OCI-LY7 (cell line): ENCODE results near the gene RFC5. TPM values are rescaled to one million over a fixed set of nuclear protein-coding genes. Genes with fewer than 3 reads are reported as not detected.

Experiments used
- BruUV-seq: library from RNA; stranded (reverse); fragments of 400-500 nt; replicated peaks from 2 replicates; lab custom pipeline; 2021; lab: Mats Ljungman, UMichigan
- CTCF ChIA-PET: fragments of 300-600 bp; sonication (Branson Sonifier 250); formaldehyde crosslinking; loops from one replicate; lab custom pipeline; 2022; ENCODE audit warnings: antibody characterized with exemption; ENCODE audit not compliant: unreplicated experiment; lab: Charles Lee
- POLR2A ChIA-PET: fragments of 300-600 bp; sonication (Branson Sonifier 250); formaldehyde crosslinking; loops from one replicate; lab custom pipeline; 2022; ENCODE audit warnings: antibody characterized with exemption; lab: Charles Lee
- DNase-seq: peaks from one replicate; pipeline ENCODE4 v3.0.0-alpha.2; 2015; ENCODE audit warnings: low spot score
- H2AFZ ChIP-seq: fragments of 200-600 bp; sonication (generic), shearing (Covaris generic); 2 replicates; pipeline ENCODE4 v1.6.1; 2014; ENCODE audit warnings: mild to moderate bottlenecking, antibody characterized with exemption, low read length, moderate library complexity
- H3K27ac ChIP-seq: fragments of 200-600 bp; sonication (generic); 2 replicates; pipeline ENCODE4 v1.5.1; 2014; ENCODE audit warnings: mixed run types, low read depth, mild to moderate bottlenecking, moderate library complexity, low read length, inconsistent platforms; ENCODE audit not compliant: poor library complexity, severe bottlenecking
- H3K36me3 ChIP-seq: fragments of 200-600 bp; sonication (generic); 2 replicates; pipeline ENCODE4 v1.6.1; 2014; ENCODE audit warnings: mild to moderate bottlenecking, antibody characterized with exemption, low read length, moderate library complexity, mixed read lengths; ENCODE audit not compliant: insufficient read depth
- H3K4me1 ChIP-seq: fragments of 200-600 bp; sonication (generic); 2 replicates; pipeline ENCODE4 v1.5.1; 2014; ENCODE audit warnings: mild to moderate bottlenecking, low read length; ENCODE audit not compliant: insufficient read depth, poor library complexity, severe bottlenecking
- H3K4me2 ChIP-seq: fragments of 200-600 bp; sonication (generic); 2 replicates; pipeline ENCODE4 v1.6.1; 2014; ENCODE audit warnings: mild to moderate bottlenecking, low read length
- H3K4me3 ChIP-seq: fragments of 200-600 bp; sonication (generic); 2 replicates; pipeline ENCODE4 v1.5.1; 2014; ENCODE audit warnings: mild to moderate bottlenecking, low read depth, low read length; ENCODE audit not compliant: poor library complexity, severe bottlenecking
- H3K79me2 ChIP-seq: fragments of 200-600 bp; sonication (generic); 2 replicates; pipeline ENCODE4 v1.6.1; 2016; ENCODE audit warnings: low read depth, mild to moderate bottlenecking, low read length, moderate library complexity, mixed read lengths; ENCODE audit not compliant: insufficient read depth
- H3K9me2 ChIP-seq: fragments of 200-600 bp; sonication (generic); 2 replicates; pipeline ENCODE4 v1.6.1; 2016; ENCODE audit warnings: mild to moderate bottlenecking, low read length, mixed read lengths; ENCODE audit not compliant: insufficient read depth
- H3K9me3 ChIP-seq: fragments of 200-600 bp; sonication (generic); 2 replicates; pipeline ENCODE4 v1.6.1; 2014; ENCODE audit warnings: mild to moderate bottlenecking, mixed run types, low read length, mixed read lengths
- H4K20me1 ChIP-seq: fragments of 200-600 bp; sonication (generic); 2 replicates; pipeline ENCODE4 v1.6.1; 2014; ENCODE audit warnings: mild to moderate bottlenecking, antibody characterized with exemption, low read length, moderate library complexity, mixed read lengths; ENCODE audit not compliant: insufficient read depth
- CTCF ChIP-seq: fragments of 200-600 bp; sonication (generic); conservative IDR thresholded peaks from 2 replicates; pipeline ENCODE4 v1.5.1; 2014; ENCODE audit warnings: mild to moderate bottlenecking, antibody characterized with exemption, low read length, moderate library complexity, mixed read lengths
- EZH2phosphoT487 ChIP-seq: fragments of 200-600 bp; sonication (generic); IDR thresholded peaks from 2 replicates; pipeline ENCODE4 v1.6.1; 2018; ENCODE audit warnings: low read depth, borderline replicate concordance, mild to moderate bottlenecking, mixed run types, antibody characterized with exemption, low read length, moderate library complexity, mixed read lengths
- intact Hi-C: fragments of 100-400 bp; cut with micrococcal nuclease; formaldehyde crosslinking; loops from one replicate; pipeline ENCODE4 v1.10.0; 2022; ENCODE audit not compliant: unreplicated experiment
- total RNA-seq, 2 experiments: library from RNA; depleted of rRNA in 1 of 2; stranded (reverse); fragments of >200 nt in 1 of 2; shearing (Covaris generic) in 1 of 2; gene quantifications; 2 replicates each; pipeline ENCODE4 v1.2.3, GENCODE V29; 2014 to 2022

Gene RFC5
- total RNA-seq, 2 experiments from 2014 or later, result 68.3 to 91.4 TPM

DNA sequence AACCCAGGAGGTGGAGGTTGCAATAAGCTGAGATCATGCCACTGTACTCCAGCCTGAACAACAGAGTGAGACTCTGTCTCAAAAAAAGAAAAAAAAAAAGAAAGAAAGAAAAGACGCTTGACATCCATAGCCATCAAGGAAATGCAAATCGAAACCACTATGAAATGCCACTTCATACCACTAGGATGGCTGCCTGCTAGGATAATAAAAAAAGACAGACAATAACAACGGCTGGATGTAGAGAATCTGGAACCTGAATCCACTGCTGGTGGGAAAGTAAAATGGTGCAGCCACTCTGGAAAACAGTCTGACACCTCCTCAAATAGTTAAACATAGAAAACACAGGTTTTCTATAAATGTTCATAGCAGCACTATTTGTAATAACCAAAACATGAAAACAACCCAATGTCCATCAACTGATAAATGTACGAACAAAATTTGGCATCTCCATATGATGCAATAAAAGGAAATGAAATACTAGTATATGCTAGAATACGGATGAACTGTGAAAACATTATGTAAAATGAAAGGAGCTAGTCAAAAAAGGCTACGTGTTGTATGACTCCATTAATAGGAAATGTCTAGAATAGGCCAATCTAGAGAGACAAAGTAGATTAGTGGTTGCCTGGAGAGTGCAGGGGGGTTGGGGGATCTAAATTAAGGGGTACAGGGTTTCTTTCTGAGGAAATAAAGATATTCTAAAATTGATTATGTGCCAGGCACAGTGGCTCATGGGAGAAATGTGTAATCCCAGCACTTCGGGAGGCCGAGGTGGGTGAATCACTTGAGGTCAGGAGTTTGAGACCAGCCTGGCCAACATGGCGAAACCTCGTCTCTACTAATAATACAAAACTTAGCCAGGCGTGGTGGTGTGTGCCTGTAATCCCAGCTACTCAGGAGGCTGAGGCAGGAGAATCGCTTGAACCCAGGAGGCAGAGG lies 34.7 kb downstream of the RFC5 start:
- H3K27ac ChIP-seq, result no peak overlapping the region
- no peak overlapping the region for H3K4me2 ChIP-seq
- no peaks in the 10 kb centered on the region for H3K9me3 ChIP-seq
- intact Hi-C loops, result no loop called here
- no peak for DNase-seq
- H3K4me3 ChIP-seq, result no peak overlapping the region
- ChIA-PET CTCF (no interaction called here), POLR2A (no interaction called here)
- H4K20me1 ChIP-seq, result no peaks in the 10 kb centered on the region
- H3K4me1 ChIP-seq, result no peaks in the 10 kb centered on the region
- BruUV-seq, result no TSS peak
- no peaks in the 10 kb centered on the region for H3K79me2 ChIP-seq
- TF ChIP-seq EZH2phosphoT487 (no peak), CTCF (no peak)
- H2AFZ ChIP-seq, result no peak overlapping the region
- peaks cover 37% of the 10 kb centered on the region for H3K36me3 ChIP-seq
- no peaks in the 10 kb centered on the region for H3K9me2 ChIP-seq

GRCh38 chr12:118052324-118053070 lies 36.0 kb downstream of the RFC5 start:
- Histone ChIP-seq H3K27ac (no peak overlapping the region), H3K4me3 (no peak overlapping the region), H3K36me3 (peaks cover 37% of the 10 kb centered on the region), H3K9me3 (no peaks in the 10 kb centered on the region), H4K20me1 (no peaks in the 10 kb centered on the region), H3K4me2 (no peak overlapping the region), H3K4me1 (no peaks in the 10 kb centered on the region), H2AFZ (no peak overlapping the region), H3K9me2 (no peaks in the 10 kb centered on the region), H3K79me2 (no peaks in the 10 kb centered on the region)
- ChIA-PET CTCF (no interaction called here), POLR2A (no interaction called here)
- intact Hi-C loops, result no loop called here
- no peak for DNase-seq
- TF ChIP-seq CTCF (no peak), EZH2phosphoT487 (no peak)
- BruUV-seq, result no TSS peak
